HG03039 (cell line): ENCODE data around the gene TSHZ2.

Experiments
- ATAC-seq: cut with Tn5 transposase; IDR thresholded peaks from one replicate; pipeline ENCODE4 v1.9.1; 2021; ENCODE audit warnings: mild to moderate bottlenecking, moderate library complexity; ENCODE audit not compliant: unreplicated experiment

Gene TSHZ2

DNA sequence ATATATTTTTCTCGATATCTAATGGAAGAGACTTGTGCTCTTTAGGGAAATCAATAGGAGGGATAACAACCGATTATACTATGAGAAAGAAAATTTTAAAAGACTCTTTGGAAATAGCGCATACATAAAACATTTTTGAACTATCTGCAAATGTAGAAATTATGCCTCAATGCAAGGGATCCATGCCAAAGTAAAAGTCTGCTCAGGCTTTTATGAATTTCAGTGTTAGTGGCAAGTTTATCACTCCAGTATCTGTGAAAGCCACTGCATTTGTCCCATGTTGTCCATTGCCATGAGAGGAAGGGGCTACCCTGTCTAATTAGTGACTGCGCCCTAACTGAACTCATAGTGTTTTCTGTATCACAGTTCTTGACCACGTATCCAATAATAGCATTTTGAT, 81.4 kb downstream of the TSHZ2 start:
- no peak for ATAC-seq

DNA sequence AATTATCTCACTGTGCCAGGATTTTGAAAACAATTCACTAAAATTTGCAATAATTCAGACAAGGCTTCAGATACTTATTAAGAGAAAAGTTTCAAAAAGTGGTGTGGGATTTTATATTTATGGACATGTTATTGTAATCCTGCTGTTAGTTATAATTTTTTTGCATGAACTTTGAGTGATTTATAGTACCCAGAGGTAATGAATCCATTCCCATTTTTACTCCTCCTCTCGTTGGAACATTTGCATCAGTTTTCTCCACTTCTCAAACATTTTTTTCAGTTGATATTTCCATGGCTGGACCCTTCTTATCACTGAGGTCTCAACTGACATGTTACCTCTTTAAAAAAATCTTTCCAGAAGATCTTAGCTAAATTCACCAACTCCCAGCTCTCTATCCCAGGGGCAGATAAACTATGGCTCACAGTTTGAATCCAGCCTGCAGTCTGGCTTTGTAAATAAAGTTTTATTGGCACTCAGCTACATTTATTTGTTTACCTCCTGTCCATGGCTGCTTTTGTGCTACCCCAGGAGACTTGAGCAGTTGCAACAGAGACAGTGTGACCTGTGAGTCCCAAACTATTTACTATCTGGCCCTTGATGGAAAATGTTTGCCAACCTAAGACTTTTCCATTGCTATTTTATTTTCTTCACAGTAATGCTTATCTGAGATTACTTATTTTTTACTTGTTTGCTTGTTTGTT, 83.4 kb downstream of the TSHZ2 start:
- ATAC-seq: no peak

DNA sequence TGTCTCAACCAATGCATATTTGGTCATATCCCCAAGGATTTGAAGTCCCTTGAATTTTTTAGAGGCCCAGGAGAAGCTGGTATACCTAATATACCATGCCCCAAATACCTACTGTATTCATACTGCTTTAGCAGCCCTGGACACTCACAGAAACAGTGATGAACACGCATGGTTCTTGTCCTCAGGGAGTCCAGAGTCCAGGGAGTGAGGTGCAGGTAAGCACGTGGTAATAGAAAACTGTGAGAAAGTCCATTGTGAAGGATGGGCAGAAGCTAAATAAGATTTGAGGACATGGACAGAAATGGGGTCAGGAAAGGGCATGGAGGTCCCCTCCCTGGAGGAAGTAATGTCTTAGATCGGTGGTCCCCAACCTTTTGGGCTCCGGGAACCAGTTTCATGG, 85.4 kb downstream of the TSHZ2 start:
- ATAC-seq: no peak

DNA sequence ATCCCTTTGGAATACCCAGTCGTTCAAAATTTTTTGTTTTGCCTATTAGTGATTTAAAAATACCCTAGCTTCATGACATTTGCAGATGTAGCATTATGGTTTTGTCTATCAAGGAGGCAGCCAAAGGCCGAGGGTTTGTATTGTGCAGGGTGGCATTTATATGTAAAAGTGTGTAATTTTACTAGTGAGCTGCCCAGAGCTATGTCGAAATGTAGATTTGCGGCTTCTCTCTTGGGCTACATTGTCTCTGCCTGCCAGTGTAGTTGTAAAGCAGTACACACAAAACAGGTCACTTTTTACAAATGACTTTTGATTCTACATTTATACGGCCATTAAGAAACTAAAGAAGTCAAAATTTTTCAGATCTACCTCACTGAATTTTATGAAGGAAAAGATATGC, 87.7 kb downstream of the TSHZ2 start:
- ATAC-seq: no peak

DNA sequence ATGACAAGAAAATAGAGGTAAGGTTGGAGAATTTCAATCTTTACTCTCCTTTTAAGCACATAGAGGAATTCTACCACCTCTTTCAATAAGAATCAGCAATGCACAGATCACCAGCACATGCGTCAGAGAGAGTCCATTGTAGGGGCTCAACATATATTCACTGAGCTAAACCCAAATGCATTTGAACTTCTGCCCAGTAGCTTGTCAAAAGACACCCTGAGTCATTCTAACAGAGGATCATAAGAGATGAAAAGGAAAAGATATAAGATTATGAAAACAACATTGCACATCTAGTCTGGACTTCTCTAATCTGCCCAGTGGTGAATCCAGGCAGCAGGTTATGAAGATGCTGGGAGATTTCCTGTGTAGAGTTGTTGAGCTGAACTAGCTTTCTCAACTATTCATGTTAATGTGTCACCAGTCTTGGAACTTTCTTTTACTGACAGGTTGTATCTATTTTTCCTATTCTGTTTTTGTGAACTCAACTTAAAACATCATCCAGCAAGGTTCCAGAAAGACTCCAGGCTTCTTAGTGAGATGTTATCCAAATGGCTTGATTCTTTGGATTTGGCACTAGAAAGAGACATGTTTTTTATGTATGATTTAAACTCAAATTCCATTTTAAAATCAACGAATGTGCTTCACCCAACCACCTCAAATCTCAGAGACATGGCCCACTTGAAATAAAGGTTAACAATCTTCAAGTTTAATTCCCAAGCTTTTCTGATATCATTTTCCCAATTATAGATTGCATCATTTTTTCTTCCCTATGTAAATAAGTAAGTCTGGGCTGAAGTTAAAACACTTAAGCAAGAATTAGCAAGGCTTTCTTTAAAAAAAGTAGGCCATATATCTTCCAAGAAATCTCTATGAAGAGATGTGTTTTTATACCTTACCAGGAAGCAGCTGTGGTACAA, 89.3 kb downstream of the TSHZ2 start:
- no peak for ATAC-seq

DNA sequence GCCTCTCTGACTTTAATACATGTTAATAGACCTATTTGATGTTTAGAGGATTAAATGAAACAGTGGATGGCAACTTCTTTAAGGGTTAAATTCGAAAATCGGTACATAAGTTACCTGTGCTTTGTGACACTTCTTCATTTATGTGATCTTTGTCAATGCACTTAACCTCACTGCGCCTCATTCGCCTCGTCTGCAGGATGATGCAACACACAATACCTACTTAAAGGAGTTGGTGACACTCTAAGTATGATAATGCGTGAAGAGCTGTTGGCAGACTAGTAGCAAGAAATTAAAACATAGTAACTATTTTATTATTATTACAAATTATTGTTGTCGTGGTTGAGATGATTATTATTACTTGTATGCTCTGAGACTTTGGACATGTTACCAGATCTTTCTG, 92.8 kb downstream of the TSHZ2 start:
- ATAC-seq: no peak

DNA sequence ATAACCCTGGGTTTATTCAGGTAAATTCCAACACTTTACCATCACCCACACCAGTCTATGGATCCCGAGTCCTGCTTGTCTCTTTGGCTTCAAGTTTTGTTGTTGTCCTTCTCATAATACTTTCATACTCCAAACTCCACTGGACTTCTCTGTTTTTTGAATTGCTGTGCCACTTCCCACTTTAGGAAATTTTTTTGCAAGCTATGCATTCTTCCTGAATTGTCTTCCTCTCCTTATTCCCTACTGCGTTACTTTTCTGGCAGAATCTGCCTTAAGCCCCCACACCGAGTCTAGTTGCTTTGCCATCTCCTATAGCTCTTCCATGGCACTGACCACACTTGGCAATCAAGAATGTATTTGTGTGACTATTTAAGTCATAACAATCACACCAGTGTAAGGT, 96.1 kb downstream of the TSHZ2 start:
- no peak for ATAC-seq

DNA sequence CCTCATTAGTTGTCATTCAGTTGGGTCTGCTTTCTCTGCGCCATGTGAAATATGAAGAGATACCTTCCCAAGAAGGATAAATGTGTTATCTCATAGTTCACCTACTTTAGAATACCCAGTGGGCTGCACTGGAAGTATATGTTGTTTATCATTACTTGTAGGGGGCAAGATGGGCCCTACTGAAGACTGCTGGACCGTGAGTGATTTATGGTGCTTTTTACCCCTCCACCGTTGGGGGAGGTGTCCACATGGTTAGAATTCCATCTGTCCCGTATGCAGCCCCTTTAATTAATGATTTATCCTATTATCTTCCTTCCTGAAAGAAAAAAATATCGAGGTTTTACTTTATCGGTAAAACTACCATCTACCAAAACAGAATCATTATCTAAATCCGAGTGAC, 97.0 kb downstream of the TSHZ2 start:
- no peak for ATAC-seq

DNA sequence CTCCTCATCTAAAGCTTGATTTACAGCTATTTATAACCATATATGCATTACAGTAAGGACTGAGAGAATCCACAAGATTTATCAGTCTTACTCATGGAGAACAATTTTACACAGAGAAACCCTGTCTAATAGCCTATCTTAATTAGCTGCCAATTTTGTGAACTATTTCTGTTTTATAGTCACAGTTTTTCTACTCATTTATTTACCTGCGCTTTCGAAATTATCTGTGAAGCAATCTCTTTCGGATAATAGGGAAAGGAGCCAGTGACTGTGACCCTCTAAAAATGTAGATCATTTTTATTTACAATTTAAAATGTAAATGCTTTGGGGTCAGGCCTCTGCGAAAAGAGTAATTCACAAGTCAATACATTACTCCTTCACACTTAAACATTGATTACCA, 98.1 kb downstream of the TSHZ2 start:
- ATAC-seq: no peak

DNA sequence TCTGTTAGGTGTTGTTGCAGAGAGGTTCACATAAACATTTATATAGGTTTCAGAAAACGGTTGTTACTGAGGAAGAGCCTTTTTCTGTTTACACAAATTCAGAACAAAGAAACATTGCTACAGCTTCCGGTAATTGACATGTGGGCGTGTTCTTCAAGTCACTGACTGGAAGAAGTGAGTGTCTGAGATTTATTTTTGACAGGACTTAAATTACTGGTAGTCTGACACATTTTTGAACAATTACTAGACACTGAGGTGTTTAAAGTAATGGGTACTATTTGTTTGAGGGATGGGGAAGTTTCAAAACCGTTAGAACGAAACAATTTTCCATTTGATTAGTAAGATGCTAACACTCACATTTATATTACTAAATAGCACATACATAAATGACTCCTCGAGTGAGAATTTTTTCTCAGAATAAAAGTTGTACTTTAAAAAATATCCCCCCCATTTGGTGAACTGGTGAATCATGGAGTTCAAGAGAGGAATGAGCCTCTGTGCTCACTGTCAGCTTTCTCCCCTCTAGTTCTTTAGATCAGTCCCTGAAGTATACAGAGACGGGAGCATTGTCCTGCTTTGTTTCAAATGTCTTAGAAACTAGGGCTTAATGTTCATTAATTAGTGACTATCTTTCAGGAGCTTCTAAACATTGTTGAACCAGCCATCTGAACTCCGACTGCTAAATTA, 98.7 kb downstream of the TSHZ2 start:
- ATAC-seq: no peak

DNA sequence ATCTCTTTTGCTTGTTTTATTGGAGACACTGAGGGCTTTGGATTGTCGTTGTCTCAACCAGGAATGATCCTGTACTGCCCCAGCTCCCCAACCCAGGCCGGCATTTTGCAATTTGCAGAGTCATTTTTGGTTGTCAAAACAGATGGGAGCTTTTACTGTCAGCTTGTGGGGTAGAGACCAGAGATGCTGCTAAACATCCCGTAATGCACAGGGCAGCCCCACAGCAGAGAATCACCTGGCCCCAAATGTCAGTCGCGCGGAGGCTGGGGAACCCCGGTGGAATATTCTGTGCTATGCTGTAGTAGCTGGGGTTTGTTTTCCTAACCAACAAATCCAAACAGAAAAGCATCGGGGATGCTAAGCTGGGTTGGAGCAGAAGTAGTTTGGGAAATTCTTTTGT, 99.7 kb downstream of the TSHZ2 start:
- ATAC-seq: no peak

DNA sequence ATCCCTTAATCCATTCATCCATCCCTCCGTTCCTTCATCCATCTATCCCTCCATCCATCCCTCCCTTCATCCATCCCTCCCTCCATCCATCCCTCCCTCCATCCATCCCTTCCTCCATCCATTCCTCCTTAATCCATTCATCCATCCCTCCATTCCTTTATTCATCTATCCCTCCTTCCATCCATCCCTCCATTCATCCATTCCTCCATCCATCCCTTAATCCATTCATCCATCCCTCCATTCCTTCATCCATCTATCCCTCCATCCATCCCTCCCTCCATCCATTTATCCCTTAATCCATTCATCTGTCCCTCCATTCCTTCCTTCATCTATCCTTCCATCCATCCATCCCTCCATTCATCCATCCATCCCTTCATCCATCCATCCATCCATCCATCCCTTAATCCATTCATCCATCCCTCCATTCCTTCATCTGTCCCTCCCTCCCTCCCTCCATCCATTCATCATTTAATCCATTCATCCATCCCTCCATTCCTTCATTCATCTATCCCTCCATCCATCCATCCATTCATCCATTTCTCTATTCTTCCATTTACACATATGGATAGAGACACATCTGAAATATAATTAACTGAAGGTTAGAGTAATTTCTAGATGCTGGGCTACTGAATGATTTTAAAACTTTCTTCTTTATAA, 100.9 kb downstream of the TSHZ2 start:
- ATAC-seq: no peak

DNA sequence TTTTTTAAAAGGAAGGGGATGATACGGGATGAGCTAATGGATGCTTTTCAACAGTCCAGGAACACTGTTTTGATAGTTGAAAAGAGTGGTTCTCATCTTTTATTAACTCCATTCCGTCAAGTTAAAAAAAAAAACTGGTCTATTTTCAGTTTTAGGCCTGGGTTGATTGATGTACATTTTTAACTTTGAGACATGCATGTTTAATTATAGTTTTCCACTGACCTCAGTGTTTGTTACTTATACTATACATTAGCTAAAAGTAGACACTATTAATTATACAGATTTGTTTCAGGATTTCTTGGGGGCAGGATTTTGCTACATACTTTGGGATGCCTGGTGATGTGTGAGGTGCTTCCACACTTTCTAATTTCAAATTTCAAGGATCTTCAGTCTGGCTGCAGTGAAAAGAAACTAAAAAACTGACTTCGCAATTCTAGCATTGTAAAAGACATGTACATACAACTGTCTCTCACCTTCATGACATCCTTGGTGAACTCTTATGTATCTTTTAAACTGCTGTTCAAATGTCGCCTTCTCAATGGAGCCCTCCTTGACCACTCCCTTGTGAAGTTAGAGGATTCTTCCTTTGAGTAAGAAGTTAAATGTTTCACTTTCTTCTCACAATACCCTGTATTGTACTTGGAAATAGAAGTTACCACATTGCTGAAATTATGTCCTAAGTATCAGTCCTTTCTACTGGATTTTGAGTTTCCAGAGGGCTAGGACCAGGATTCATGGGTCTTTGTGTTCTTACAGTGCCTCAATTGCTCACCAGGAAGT, 101.7 kb downstream of the TSHZ2 start:
- no peak for ATAC-seq

DNA sequence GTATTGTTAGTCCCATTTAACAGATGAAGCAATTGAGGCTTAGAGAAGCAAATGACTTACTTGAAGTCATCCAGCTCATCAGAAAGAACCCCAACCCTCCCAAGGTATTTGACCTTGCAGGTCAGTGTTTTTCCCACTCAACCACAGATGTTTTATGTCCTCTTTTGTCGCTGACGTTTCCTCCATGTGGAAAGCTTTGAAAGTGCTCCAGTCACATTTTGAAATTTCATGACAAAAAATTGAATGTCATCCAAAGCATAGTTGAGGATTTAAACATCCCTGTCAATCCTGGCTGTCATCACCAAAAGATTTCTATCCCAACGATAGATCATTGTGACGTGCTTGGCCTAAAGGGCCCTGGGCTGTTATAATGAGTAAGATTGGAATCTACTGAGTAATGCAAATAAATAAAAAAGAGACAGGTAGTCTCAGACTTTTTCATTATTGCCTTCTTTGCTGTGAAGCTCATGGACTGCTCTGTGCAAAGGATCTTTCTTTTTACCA, 102.7 kb downstream of the TSHZ2 start:
- no peak for ATAC-seq

DNA sequence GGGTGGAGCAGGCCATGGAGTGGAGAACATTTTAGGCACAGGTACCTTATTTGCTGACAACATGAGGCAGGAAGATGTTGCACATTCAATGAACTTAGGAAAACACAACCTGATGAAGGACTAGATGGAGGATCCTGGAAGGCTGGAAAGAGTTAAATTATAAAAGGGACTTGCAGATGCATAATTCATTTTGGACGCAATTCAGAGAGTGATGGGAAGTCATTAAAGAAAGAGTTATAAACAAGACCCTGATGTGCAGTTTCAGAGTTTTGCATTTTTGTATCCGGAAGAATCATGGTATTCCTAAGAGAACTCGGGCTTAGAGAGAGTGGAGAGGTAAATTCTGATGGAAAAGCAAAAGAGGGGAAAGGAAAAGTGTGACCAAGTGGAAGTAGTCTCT, 104.5 kb downstream of the TSHZ2 start:
- no peak for ATAC-seq

DNA sequence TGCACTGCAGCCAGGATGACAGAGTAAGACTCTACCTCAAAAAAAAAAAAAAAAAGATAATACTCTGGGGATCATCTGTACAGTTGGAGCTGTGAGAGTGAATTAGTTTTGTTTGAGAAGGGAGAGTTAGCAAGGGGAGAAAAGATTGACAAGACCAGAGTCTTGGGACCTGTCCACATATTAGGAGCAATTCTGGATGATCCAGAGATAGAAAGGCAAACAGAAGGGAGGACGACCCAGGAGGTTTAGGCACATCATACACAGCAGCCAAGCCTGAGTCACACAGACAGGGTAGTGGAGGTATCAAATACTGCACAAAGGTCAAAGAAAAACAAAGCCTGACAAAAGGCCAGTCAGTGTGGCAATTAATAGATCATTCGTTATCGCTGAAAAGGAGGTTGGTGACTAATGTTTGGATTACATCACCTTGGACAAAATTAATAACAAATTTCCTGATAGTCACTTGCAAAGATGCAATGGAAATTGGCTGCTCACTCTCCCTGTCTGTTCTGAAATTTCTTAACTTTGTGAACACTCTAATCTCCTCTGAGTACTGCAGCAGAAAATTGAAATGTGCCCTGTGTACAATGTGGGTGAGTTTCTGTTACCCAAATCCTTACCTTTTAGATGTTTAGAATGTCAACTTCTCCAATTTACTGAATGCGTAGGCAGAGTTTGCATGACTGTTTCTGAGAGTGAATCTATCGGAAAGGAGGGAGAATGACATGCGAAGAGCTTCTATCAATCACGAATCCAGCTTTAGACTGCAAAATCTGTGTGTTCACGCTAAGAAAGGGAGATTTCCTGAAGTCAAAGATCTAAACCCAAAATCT, 105.4 kb downstream of the TSHZ2 start:
- ATAC-seq: no peak

DNA sequence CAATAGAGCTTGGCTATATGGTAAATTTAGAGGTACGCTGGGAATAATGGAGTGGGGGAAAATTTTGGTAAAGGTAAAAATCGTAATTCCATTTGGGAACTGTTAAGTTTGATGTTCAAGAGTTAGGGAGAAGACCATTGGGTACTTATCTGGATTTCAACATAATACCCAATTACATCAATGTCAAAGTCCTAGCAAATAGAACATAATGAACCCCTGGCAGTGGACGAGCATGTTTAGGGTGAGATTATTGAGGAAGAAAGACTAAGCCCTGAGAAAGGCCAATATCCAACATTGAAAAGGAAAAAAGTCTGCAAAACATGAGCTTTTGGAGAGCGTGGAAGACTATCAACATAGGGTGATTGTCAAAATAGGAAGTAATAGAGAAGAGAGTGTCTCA, 106.6 kb downstream of the TSHZ2 start:
- no peak for ATAC-seq

DNA sequence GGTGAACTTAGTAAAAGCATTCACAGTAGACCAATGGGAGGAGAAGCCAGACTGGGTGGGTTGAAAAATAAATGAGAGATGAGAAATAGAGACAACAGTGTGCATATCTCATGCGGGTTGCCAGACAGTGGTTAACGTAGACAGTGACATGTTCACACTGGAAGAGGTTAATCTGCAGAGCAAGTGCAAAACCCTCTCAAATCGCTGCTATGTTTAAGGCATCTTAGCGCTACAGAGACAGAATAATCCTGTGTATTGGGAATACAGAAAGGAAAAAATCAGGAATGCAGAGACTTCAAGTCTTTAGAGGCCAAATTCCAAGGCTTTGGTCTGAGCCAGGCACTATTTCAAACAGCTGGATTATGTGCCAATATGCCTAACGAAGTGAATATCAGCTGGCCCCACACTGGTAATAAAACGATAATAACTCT, 107.1 kb downstream of the TSHZ2 start:
- no peak for ATAC-seq
